CD4-positive, alpha-beta T cell treated with Interleukin-10 for 1 hour (primary cell): ENCODE results near the gene IDUA.
"Not testable (repeated sequence)": the region's sequence is repeated elsewhere in the genome, so short reads cannot be mapped to it uniquely, and the experiment has no call there.

Experiments
- DNase-seq: peaks from one replicate; pipeline ENCODE4 v3.0.0-alpha.2; 2020

The IDUA gene

GRCh38 chr4:986879-987623 is at the start of gene IDUA:
TSS of gene IDUA (plus strand) at chr4:987044. CDS start at chr4:987085, 41 bp downstream.
- DNase-seq = peak; percentile 86

- DNase-seq = not testable (repeated sequence)
Measured at GRCh38 chr4:939508-939907, 47.3 kb upstream of the IDUA start.

GRCh38 chr4:945274-946102 is 41.4 kb upstream of the IDUA start:
- DNase-seq = no peak

- no peak for DNase-seq
Measured at GRCh38 chr4:946103-946450, 40.8 kb upstream of the IDUA start.

GRCh38 chr4:946517-947471 is 40.0 kb upstream of the IDUA start:
- no peak for DNase-seq

GRCh38 chr4:947491-947971 is 39.3 kb upstream of the IDUA start:
- no peak for DNase-seq

GRCh38 chr4:948101-948935 is 38.5 kb upstream of the IDUA start:
- DNase-seq = no peak

GRCh38 chr4:948936-949300 is 37.9 kb upstream of the IDUA start:
- DNase-seq = no peak

GRCh38 chr4:949656-950055 is 37.2 kb upstream of the IDUA start:
- no peak for DNase-seq

- DNase-seq = no peak
Measured at GRCh38 chr4:950136-951020, 36.5 kb upstream of the IDUA start.

- no peak for DNase-seq
Measured at GRCh38 chr4:951186-951585, 35.7 kb upstream of the IDUA start.

- no peak for DNase-seq
Measured at GRCh38 chr4:951594-952468, 35.0 kb upstream of the IDUA start.

GRCh38 chr4:952881-953573 is 33.8 kb upstream of the IDUA start:
- DNase-seq = no peak

GRCh38 chr4:953574-953915 is 33.3 kb upstream of the IDUA start:
- no peak for DNase-seq

GRCh38 chr4:954211-955020 is 32.4 kb upstream of the IDUA start:
- no peak for DNase-seq

- DNase-seq = no peak
Measured at GRCh38 chr4:955161-955921, 31.5 kb upstream of the IDUA start.

- no peak for DNase-seq
Measured at GRCh38 chr4:955931-956381, 30.9 kb upstream of the IDUA start.
